Activated gamma-delta T cell (primary cell): Measurements from ENCODE around the gene RYR2.
"Not testable (repeated sequence)": the region's sequence is repeated elsewhere in the genome, so short reads cannot be mapped to it uniquely, and the experiment has no call there.

Source experiments
- DNase-seq: peaks from one replicate; lab custom pipeline; 2025; lab: John Stamatoyannopoulos, UW

The RYR2 gene

GRCh38 chr1:237074371-237075117 is 32.6 kb downstream of the RYR2 start:
- DNase-seq, result no peak

GRCh38 chr1:237084341-237085077 is 42.5 kb downstream of the RYR2 start:
- no peak for DNase-seq

- no peak for DNase-seq
Observed at GRCh38 chr1:237091691-237092090, 49.7 kb downstream of the RYR2 start.

GRCh38 chr1:237093691-237094090 is 51.7 kb downstream of the RYR2 start:
- no peak for DNase-seq

GRCh38 chr1:237098541-237098940 is 56.6 kb downstream of the RYR2 start:
- no peak for DNase-seq

- no peak for DNase-seq
Observed at GRCh38 chr1:237103021-237103420, 61.0 kb downstream of the RYR2 start.

GRCh38 chr1:237104096-237104495 is 62.1 kb downstream of the RYR2 start:
- no peak for DNase-seq

GRCh38 chr1:237105826-237106225 is 63.8 kb downstream of the RYR2 start:
- no peak for DNase-seq

GRCh38 chr1:237108297-237109040 is 66.5 kb downstream of the RYR2 start:
- no peak for DNase-seq

GRCh38 chr1:237111807-237112206 is 69.8 kb downstream of the RYR2 start:
- no peak for DNase-seq

GRCh38 chr1:237112663-237113062 is 70.7 kb downstream of the RYR2 start:
- no peak for DNase-seq

- DNase-seq, result no peak
Observed at GRCh38 chr1:237115035-237115434, 73.1 kb downstream of the RYR2 start.

GRCh38 chr1:237119091-237119490 is 77.1 kb downstream of the RYR2 start:
- no peak for DNase-seq

GRCh38 chr1:237120683-237121082 is 78.7 kb downstream of the RYR2 start:
- no peak for DNase-seq

- DNase-seq, result no peak
Observed at GRCh38 chr1:237124856-237125462, 83.0 kb downstream of the RYR2 start.

- no peak for DNase-seq
Observed at GRCh38 chr1:237126180-237126579, 84.2 kb downstream of the RYR2 start.

GRCh38 chr1:237127301-237127700 is 85.3 kb downstream of the RYR2 start:
- DNase-seq, result not testable (repeated sequence)

- DNase-seq, result no peak
Observed at GRCh38 chr1:237133921-237134320, 91.9 kb downstream of the RYR2 start.

- no peak for DNase-seq
Observed at GRCh38 chr1:237134929-237135328, 92.9 kb downstream of the RYR2 start.

GRCh38 chr1:237138551-237138950 is 96.6 kb downstream of the RYR2 start:
- no peak for DNase-seq

- DNase-seq, result no peak
Observed at GRCh38 chr1:237139732-237140131, 97.7 kb downstream of the RYR2 start.

GRCh38 chr1:237140986-237141385 is 99.0 kb downstream of the RYR2 start:
- DNase-seq, result no peak
